HEK293T (cell line): ENCODE measurements around the gene LIN7A.

Source experiments
- ARNT ChIP-seq: fragments of 450-650 bp; IDR thresholded peaks from 2 replicates; pipeline ENCODE4 v1.6.1; 2017; ENCODE audit warnings: mild to moderate bottlenecking
- CTBP1 ChIP-seq: fragments of 450-650 bp; IDR thresholded peaks from 2 replicates; pipeline ENCODE4 v1.6.1; 2016; ENCODE audit warnings: borderline replicate concordance
- FOXK2 ChIP-seq: fragments of 450-650 bp; IDR thresholded peaks from 2 replicates; pipeline ENCODE4 v1.6.1; 2016; ENCODE audit warnings: mild to moderate bottlenecking
- FOXM1 ChIP-seq: fragments of 450-650 bp; IDR thresholded peaks from 2 replicates; pipeline ENCODE4 v1.6.1; 2017; ENCODE audit warnings: mild to moderate bottlenecking, borderline replicate concordance
- HDGF ChIP-seq: fragments of 450-650 bp; IDR thresholded peaks from 2 replicates; pipeline ENCODE4 v1.6.1; 2017; ENCODE audit warnings: antibody characterized with exemption, borderline replicate concordance
- L3MBTL2 ChIP-seq: fragments of 450-650 bp; conservative IDR thresholded peaks from 2 replicates; pipeline ENCODE4 v1.6.1; 2016; ENCODE audit warnings: mild to moderate bottlenecking
- SP1 ChIP-seq: fragments of 450-650 bp; IDR thresholded peaks from 2 replicates; pipeline ENCODE4 v1.6.1; 2017
- SUZ12 ChIP-seq: fragments of 450-650 bp; IDR thresholded peaks from 2 replicates; pipeline ENCODE4 v1.6.1; 2016; ENCODE audit warnings: mild to moderate bottlenecking
- TARDBP ChIP-seq: fragments of 450-650 bp; IDR thresholded peaks from 2 replicates; pipeline ENCODE4 v1.6.1; 2016
- ZNF384 ChIP-seq: fragments of 450-650 bp; IDR thresholded peaks from 2 replicates; pipeline ENCODE4 v1.6.1; 2016

DNA sequence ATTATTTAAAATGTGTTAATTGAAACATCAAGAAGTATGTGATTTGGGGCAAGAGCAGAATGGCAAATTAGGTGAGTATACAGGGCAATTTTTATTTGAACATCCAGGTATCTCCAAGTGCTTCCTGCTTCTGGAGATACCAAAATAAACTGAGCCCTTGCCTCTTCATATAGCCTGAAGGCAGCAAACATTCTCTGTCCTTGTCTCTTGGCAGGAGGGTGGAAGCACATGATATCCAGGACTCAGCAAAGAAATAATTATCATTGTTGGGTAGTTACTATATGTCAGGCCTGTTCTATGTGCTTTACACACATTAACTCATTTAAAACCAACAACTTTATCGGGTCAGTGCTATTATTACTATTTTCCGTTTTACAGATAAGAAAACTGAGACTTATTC lies 12.5 kb downstream of the LIN7A start:
- TF ChIP-seq ZNF384 (no peak), SP1 (no peak), SUZ12 (no peak), TARDBP (no peak), FOXM1 (no peak), HDGF (no peak), L3MBTL2 (no peak), CTBP1 (no peak), FOXK2 (no peak), ARNT (no peak)
